Pancreas (tissue), 10 donors: ENCODE measurements around the gene HOTAIR. TPM values are rescaled to one million over a fixed set of nuclear protein-coding genes. Genes with fewer than 3 reads are reported as not detected.

Experiments
- ATAC-seq, 4 donors: fragments of 200-7000 bp; cut with Tn5 transposase; one replicate each; pipeline versions ENCODE4 v1.8.0 to v1.9.1; 2020; ENCODE audit warnings: mild to moderate bottlenecking in 4 of 4, moderate library complexity in 4 of 4
- DNase-seq, 6 donors: peaks; one replicate each; pipeline ENCODE4 v3.0.0-alpha.2; 2020
- FAIRE-seq: peaks from 2 replicates; lab custom pipeline; 2012; peaks lifted over from hg19 to GRCh38; lab: Jason Lieb, UNC
- H3K27ac ChIP-seq, 4 donors: fragments of 200-600 bp; sonication (generic); 1 replicate in 3 of 4; 2 replicates in 1 of 4; pipeline versions ENCODE4 v1.5.0 to v1.8.0; 2020
- H3K27me3 ChIP-seq, 4 donors: fragments of 200-600 bp; one replicate each; pipeline ENCODE4 v1.8.0; 2021
- H3K36me3 ChIP-seq, 3 donors: fragments of 200-600 bp; sonication (generic) in 1 of 3; one replicate each; pipeline versions ENCODE4 v1.5.0 to v1.8.0; 2020 to 2021
- H3K4me1 ChIP-seq, 3 donors: fragments of 200-600 bp; one replicate each; pipeline ENCODE4 v1.8.0; 2021
- H3K4me3 ChIP-seq, 4 donors: fragments of 200-600 bp; sonication (generic) in 2 of 4; one replicate each; pipeline versions ENCODE4 v1.5.0 to v1.8.0; 2020 to 2021
- H3K9me3 ChIP-seq, 4 donors: fragments of 200-600 bp; one replicate each; pipeline ENCODE4 v1.8.0; 2021
- CTCF ChIP-seq, 4 donors: fragments of 200-600 bp; sonication (generic) in 3 of 4; IDR thresholded peaks; one replicate each; pipeline versions ENCODE4 v1.5.0 to v1.8.0; 2021; ENCODE audit warnings: antibody characterized with exemption in 4 of 4
- WGBS, 2 donors: extraction: QIAGEN DNeasy Blood & Tissue Kit; methylation state at CpG; one replicate each; pipeline ENCODE4 v1.1.7; 2013; 5-methylcytosine and 5-hydroxymethylcytosine counted together
- intact Hi-C, 3 donors: fragments of 100-400 bp; cut with DNase I; formaldehyde crosslinking; loops; one replicate each; pipeline versions ENCODE4 v1.11.1 to v1.14.2; 2022
- polyA plus RNA-seq, 2 donors: library from polyadenylated mRNA; stranded (reverse); fragments of 200-250 nt; gene quantifications; one replicate each; pipeline ENCODE4 v1.2.3, GENCODE V29; 2013
- total RNA-seq, 6 donors: library from RNA; stranded (reverse); fragmentation: NEBNext Ultra II Directional in 4 of 6; extraction: Animal tissue kit (Norgen Biotek cat#: 25700) in 4 of 6; gene quantifications; one replicate each; pipeline versions ENCODE4 v1.2.1 to v1.2.4, GENCODE V29; 2021 to 2023
- donor health status: healthy with polysubstance abuse.
- donor health status: DM: no; HTN: no; CAD: no; lungs with moderate emphysema.
- donor health status: DM: no; HTN: no; CAD: no.
- donor health status: control.
- donor health status: control.
- donor health status: Bipolar disorder and iron deficiency.
- donor health status: DM: yes; HTN: yes; CAD: no.
- donor health status: DM: no; HTN: no; CAD: no.
- donor health status: DM: no; HTN: no; CAD: no.
- donor health status: DM: yes; HTN: yes; CAD: no.

Gene HOTAIR
- total and polyA plus RNA-seq, 8 donors, result not detected

DNA sequence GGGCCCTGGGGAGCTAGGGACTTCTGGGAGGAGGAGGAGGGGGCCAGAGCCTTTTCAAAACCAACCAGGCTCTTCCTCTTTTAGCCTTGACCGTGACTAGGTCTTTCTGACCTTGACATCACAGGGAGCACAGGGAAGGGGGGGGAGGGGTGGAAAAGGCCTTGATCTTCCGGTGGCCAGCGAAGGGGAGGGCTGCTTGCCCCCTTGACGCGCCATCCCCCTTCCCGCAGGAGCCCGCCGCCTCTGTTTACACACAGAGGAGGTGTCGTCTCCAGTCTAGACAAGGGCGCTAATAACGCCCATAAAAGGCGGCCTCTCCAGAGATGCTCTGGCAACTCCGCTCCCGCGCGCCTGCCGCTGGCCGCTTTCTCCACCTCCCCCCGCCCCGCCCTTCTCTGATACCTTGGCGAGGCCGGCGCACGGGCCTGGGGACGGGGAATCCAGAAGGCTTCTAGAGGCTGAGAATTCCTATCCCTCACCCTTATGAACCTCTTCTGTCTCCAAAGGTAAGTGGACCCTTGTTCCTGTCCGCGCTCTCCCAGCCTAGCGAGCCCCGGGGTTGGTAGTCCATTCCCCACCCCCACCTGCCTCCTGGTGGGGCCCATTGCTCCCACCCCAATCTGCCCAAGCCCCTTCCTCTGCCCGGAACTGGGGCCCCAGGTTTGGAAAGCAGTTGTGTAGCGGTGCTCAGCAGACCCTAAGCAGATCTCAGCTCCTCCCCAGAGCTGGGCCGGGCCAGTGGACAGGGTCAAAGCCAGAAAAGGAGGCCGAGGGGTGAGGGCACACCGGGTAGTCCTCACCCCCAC, 24.9 kb downstream of the HOTAIR start:
- ATAC-seq (no peak), FAIRE-seq (no peak), DNase-seq (no peak)
- intact Hi-C loops, result no loop called here
- no peak for TF ChIP-seq CTCF (IDR thresholded peaks at IDR 0.05)
- no peak overlapping the region for H3K4me3 ChIP-seq
- no peaks in the 10 kb centered on the region for H3K4me1 ChIP-seq
- 6% methylated on average over 34 of the region's 34 CpGs for WGBS, 2 donors
- no peaks in the 10 kb centered on the region for H3K9me3 ChIP-seq
- no peak overlapping the region for H3K27ac ChIP-seq
- peaks cover 7 to 72% (median 22%) of the 10 kb centered on the region in 4 donors for H3K27me3 ChIP-seq
- H3K36me3 ChIP-seq, result no peaks in the 10 kb centered on the region

GRCh38 chr12:53948650-53949593, 25.8 kb downstream of the HOTAIR start:
- Histone ChIP-seq H3K27me3 (peaks cover 7 to 72% (median 23%) of the 10 kb centered on the region in 4 donors), H3K36me3 (no peaks in the 10 kb centered on the region), H3K4me1 (no peaks in the 10 kb centered on the region), H3K4me3 (no peak overlapping the region), H3K9me3 (no peaks in the 10 kb centered on the region), H3K27ac (no peak overlapping the region)
- 43 to 47% methylated on average over 9 of the region's 9 CpGs for WGBS, 2 donors
- FAIRE-seq (no peak), DNase-seq (no peak), ATAC-seq (no peak)
- TF ChIP-seq CTCF (IDR thresholded peaks at IDR 0.05), result no peak
- intact Hi-C loops, result no loop called here

DNA sequence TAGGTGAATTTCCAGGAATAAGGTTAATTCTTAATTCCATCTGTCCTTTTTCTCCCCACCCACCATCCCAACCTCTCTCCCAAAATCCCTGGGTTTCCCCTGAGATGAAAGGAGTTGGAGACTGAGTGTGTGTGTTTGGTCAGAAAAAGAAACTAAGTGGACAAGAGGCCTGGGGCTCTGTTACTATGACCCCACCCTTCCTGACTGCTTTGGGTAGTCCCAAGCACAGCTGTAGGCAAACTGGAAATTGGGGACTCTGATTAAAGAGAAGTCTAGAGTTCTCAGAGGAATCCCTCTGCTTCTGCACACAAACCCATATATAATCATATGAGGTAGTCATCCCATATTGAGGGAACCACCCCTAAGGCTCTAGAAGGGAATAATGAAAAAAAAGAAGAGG, 27.0 kb downstream of the HOTAIR start:
- DNase-seq, result no peak
- no peaks in the 10 kb centered on the region for H3K36me3 ChIP-seq
- no peaks in the 10 kb centered on the region for H3K4me1 ChIP-seq
- TF ChIP-seq CTCF (IDR thresholded peaks at IDR 0.05), result no peak
- peaks cover 7 to 67% (median 21%) of the 10 kb centered on the region in 4 donors for H3K27me3 ChIP-seq
- no peak overlapping the region for H3K27ac ChIP-seq
- no peak overlapping the region for H3K4me3 ChIP-seq
- no peak for FAIRE-seq
- intact Hi-C loops, result no loop called here
- ATAC-seq, result no peak
- no peaks in the 10 kb centered on the region for H3K9me3 ChIP-seq

GRCh38 chr12:53944907-53945847, 29.6 kb downstream of the HOTAIR start:
- H3K4me1 ChIP-seq, result no peaks in the 10 kb centered on the region
- no peaks in the 10 kb centered on the region for H3K36me3 ChIP-seq
- H3K27ac ChIP-seq, result no peak overlapping the region
- FAIRE-seq, result no peak
- H3K27me3 ChIP-seq, result peaks cover 3 to 51% (median 18%) of the 10 kb centered on the region in 4 donors
- WGBS, 2 donors, result 4 to 5% methylated on average over 51 of the region's 51 CpGs
- ATAC-seq, result no peak
- intact Hi-C loops, result no loop called here
- no peak for DNase-seq
- H3K4me3 ChIP-seq, result no peak overlapping the region
- no peak for TF ChIP-seq CTCF (IDR thresholded peaks at IDR 0.05)
- no peaks in the 10 kb centered on the region for H3K9me3 ChIP-seq
